ENCODE data around the gene IL22RA2.

The IL22RA2 gene

GRCh38 chr6:137197684-137198645 is 24.5 kb upstream of the IL22RA2 start:
- no peak for DNase-seq (ENCODE audit: low read depth in 2 of 2)

- no peak for DNase-seq (ENCODE audit: low read depth in 2 of 2)
Observed at GRCh38 chr6:137193256-137194070, 20.0 kb upstream of the IL22RA2 start.

- DNase-seq (ENCODE audit: low read depth in 2 of 2): no peak
Observed at GRCh38 chr6:137192821-137193220, 19.4 kb upstream of the IL22RA2 start.

- DNase-seq (ENCODE audit: low read depth in 2 of 2): no peak
Observed at GRCh38 chr6:137191670-137192069, 18.2 kb upstream of the IL22RA2 start.

GRCh38 chr6:137191236-137191635 is 17.8 kb upstream of the IL22RA2 start:
- DNase-seq (ENCODE audit: low read depth in 2 of 2): no peak

GRCh38 chr6:137190583-137191094 is 17.2 kb upstream of the IL22RA2 start:
- DNase-seq (ENCODE audit: low read depth in 2 of 2): no peak

GRCh38 chr6:137188855-137189254 is 15.4 kb upstream of the IL22RA2 start:
- DNase-seq (ENCODE audit: low read depth in 2 of 2): no peak

- DNase-seq (ENCODE audit: low read depth in 2 of 2): no peak
Observed at GRCh38 chr6:137185290-137185689, 11.8 kb upstream of the IL22RA2 start.

GRCh38 chr6:137182654-137183073 is 9.2 kb upstream of the IL22RA2 start:
- DNase-seq (ENCODE audit: low read depth in 2 of 2): no peak

GRCh38 chr6:137181891-137182653 is 8.6 kb upstream of the IL22RA2 start:
- no peak for DNase-seq (ENCODE audit: low read depth in 2 of 2)

GRCh38 chr6:137177611-137178010 is 4.2 kb upstream of the IL22RA2 start:
- DNase-seq (ENCODE audit: low read depth in 2 of 2): no peak

- no peak for DNase-seq (ENCODE audit: low read depth in 2 of 2)
Observed at GRCh38 chr6:137176729-137177128, 3.3 kb upstream of the IL22RA2 start.

GRCh38 chr6:137175868-137176245 is 2.4 kb upstream of the IL22RA2 start:
- DNase-seq (ENCODE audit: low read depth in 2 of 2): no peak

- no peak for DNase-seq (ENCODE audit: low read depth in 2 of 2)
Observed at GRCh38 chr6:137175157-137175867, 1.9 kb upstream of the IL22RA2 start.

- DNase-seq (ENCODE audit: low read depth in 2 of 2): no peak
Observed at GRCh38 chr6:137172734-137173431, 561 bp downstream of the IL22RA2 start.

GRCh38 chr6:137171824-137172733 is 1.4 kb downstream of the IL22RA2 start:
- DNase-seq (ENCODE audit: low read depth in 2 of 2): no peak

GRCh38 chr6:137171053-137171374 is 2.4 kb downstream of the IL22RA2 start:
- no peak for DNase-seq (ENCODE audit: low read depth in 2 of 2)

- DNase-seq (ENCODE audit: low read depth in 2 of 2): no peak
Observed at GRCh38 chr6:137170266-137171052, 3.0 kb downstream of the IL22RA2 start.
